ENCODE measurements around the gene POLD4. TPM values are rescaled to one million over a fixed set of nuclear protein-coding genes. Genes with fewer than 3 reads are reported as not detected.

Gene POLD4
- total RNA-seq, 1 experiment from 2014 or later = 44.2 TPM

GRCh38 chr11:67317888-67318555 lies 35.3 kb downstream of the POLD4 start:
- no peak for DNase-seq (ENCODE audit: low read depth, low spot score)

More at GRCh38 chr11:67317888-67318555, 35.3 kb downstream of the POLD4 start:
- peak; percentile 40 for ATAC-seq
- no peaks in the 10 kb centered on the region for H3K27me3 ChIP-seq (ENCODE audit: insufficient read depth, low read length)
- H3K36me3 ChIP-seq (ENCODE audit: control insufficient read depth in 1 of 2, insufficient read depth in 2 of 2, low read length in 2 of 2) = no peaks in the 10 kb centered on the region
- TSS peak; percentile 39 for BruUV-seq (replicated peaks)
- peak overlapping the region; percentile 81 to 90 for H3K4me3 ChIP-seq (replicated peaks in 1 of 2; ENCODE audit: low read depth in 1 of 2, low read length in 2 of 2)
- POLR2A ChIA-PET = interaction anchor here (1.0 to 1.9 kb wide), 4 partner anchors 15 to 78 kb away, joined by 5 to 7 read pairs (median 6); partner anchors contain the start of gene SSH3
- peak overlapping the region; percentile 88 for H3K9ac ChIP-seq (ENCODE audit: low read length)
- H3K27ac ChIP-seq (ENCODE audit: low read depth, low read length) = peak overlapping the region; percentile 87
- H2AFZ ChIP-seq (ENCODE audit: low read depth, low read length, poor library complexity, severe bottlenecking) = no peak overlapping the region
- no peaks in the 10 kb centered on the region for H3K9me2 ChIP-seq (ENCODE audit: insufficient read depth)
- TF ChIP-seq MAX (IDR thresholded peaks at IDR 0.05) = peak; percentile 69
- TF ChIP-seq FOSL1 (IDR thresholded peaks at IDR 0.05; ENCODE audit: low read depth) = no peak
- no peak for TF ChIP-seq REST (IDR thresholded peaks at IDR 0.05; ENCODE audit: low read depth)
- TF ChIP-seq ZBTB33 (IDR thresholded peaks at IDR 0.05; ENCODE audit: extremely low read depth, insufficient replicate concordance, low read length) = no peak
- peak; percentile 83; the same call in 1 of the 2 replicates for TF ChIP-seq ZFX (IDR thresholded peaks at IDR 0.05)
- RAD21 ChIA-PET (ENCODE audit: low non-redundant PET in 1 of 2, low total read pairs in 2 of 2, uncharacterized antibody in 2 of 2, unreplicated experiment in 2 of 2) = interaction anchor here (0.8 to 2.4 kb wide), 7 partner anchors 15 to 237 kb away, joined by 4 to 8 read pairs (median 5); no protein-coding TSS in a partner anchor
- intact Hi-C loops (cut with micrococcal nuclease) = loop anchor here (1.0 to 2.0 kb wide), 4 partner anchors 52 to 263 kb away; partner anchors contain the start of gene GRK2
- H3K9me3 ChIP-seq (ENCODE audit: control insufficient read depth in 1 of 2, insufficient read depth in 1 of 2, low read depth in 1 of 2, low read length in 2 of 2) = no peaks in the 10 kb centered on the region
- peaks cover 4 to 22% of the 10 kb centered on the region in 2 experiments; a peak in 3 of 4 replicates for H3K4me1 ChIP-seq (ENCODE audit: control insufficient read depth in 1 of 2, insufficient read depth in 2 of 2, low read length in 2 of 2)
- H3K4me2 ChIP-seq (ENCODE audit: low read length) = peak overlapping the region; percentile 78
- CTCF ChIA-PET = interaction anchor here (0.8 to 3.2 kb wide), 19 partner anchors 9 to 290 kb away, joined by 3 to 60 read pairs (median 7); partner anchors contain the start of genes ANKRD13D, GRK2, POLD4 and PPP1CA
- no peaks in the 10 kb centered on the region for H4K20me1 ChIP-seq (ENCODE audit: insufficient read depth)
- peaks cover 11% of the 10 kb centered on the region; the same call in 1 of the 2 replicates for H3K79me2 ChIP-seq (ENCODE audit: insufficient read depth, low read length)
